SHP77 treated with DMSO at 0.1 percent for 48 hours (cell line): Measurements from ENCODE around the gene CALN1.

Experiments
- DNase-seq: peaks from one replicate; lab custom pipeline; 2025; lab: John Stamatoyannopoulos, UW

Gene CALN1

DNA sequence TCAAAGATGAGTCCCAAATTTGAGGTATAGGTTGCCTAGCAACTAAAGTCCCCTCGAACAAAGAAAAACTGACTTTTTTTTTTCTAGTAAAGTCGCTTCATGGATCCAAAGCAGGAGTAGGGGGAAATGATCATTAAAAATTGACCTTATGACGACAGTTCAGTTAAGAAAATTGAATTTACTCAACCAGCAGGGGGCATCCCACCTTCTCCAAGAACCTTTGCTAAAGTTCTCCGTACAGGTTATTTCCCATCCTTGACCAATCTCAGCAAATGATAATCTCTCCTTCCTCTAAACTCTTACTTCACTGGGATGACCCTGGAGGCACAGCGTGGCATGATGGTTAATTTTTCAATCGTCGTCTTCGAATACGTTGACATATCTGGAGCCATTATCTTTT, 228.3 kb downstream of the CALN1 start:
- DNase-seq = no peak

DNA sequence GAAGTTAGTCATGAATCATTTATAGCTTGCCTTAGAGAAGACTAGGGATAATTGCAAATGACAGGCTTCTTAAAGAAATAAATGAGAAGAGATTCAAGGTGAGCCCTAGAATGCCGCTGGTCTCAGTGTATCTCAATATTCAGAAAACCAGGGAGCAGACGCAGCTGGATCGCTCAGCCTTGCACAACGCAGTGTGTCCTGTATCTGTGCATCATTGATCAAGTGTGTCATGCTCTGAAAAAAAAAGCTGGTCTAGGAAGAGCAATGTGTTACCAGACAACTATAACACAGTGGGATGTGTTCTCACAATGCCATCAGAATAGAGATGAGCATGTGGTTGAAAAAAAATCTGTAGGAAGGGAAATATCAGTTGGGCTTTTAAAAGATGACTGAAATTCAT, 230.1 kb downstream of the CALN1 start:
- no peak for DNase-seq

DNA sequence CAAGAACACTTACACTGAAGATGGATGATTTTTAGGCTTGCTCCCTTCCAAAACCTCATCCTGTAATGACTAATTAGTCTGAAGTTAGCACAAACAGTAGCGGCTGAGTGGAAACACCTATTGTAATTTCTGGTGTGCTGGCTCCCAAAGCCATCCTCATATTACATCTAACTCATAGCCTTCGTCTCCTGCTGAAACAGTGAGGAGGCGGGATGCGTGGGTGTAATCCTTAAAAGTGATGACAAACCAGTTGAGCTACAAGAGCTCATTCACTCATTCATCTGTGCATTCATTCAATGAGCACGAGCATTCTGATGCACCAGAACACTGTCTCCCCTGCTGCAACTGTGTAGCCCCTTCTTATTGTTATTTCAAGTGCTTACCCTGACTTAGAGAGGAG, 235.3 kb downstream of the CALN1 start:
- DNase-seq = no peak

DNA sequence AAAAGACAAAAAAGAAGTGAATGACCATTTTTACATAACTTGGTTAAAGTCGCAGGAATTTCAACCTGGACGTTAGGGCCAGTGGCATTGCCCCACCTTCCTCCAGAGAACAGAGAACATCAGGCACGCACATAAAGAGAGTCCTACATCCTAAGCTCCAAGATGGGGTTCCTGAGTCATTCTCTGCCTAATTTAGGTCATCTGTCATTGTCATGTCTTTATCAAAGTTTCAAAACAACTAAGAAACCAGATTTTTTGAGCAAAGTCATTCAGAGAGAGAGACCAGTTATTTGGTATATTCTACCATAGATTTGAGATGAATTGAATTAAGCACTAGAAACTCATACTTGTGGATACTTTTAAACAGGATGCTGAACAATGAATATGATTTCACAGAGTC, 241.7 kb downstream of the CALN1 start:
- no peak for DNase-seq

DNA sequence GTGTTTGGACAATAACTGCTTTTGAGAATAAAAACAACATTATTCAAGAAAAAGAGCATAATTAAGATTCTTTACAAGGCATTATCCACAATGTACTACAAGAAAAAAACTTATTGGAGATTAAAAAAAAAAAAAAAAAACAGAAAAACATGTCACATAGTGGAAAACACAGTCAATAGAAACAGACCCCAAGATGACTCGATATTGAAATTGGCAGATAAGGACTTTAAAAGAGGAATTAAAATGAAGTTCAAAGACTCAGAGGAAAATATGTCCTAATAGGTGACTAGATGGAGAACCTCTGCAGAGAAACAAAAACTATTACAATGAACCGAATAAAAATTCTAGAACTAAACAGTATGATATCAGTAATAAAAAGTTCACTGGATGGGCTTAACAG, 248.9 kb downstream of the CALN1 start:
- no peak for DNase-seq

DNA sequence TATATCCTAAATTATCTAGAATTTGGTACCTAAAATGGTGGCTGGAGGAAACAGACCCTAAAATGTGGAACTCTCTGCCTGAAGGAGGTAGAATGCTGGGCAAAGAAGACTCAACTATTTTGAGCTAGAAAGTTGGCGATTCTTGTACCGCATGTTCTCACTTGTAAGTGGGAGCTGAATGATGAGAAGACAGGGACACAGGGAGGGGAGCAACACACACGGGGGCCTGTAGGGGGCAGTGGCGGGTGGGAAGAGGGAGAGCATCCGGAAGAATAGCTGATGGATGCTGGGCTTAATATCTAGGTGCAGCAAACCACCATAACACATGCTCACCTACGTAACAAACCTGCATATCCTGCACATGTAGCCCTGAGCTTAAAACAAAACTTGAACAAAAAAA, 250.6 kb downstream of the CALN1 start:
- DNase-seq = no peak

DNA sequence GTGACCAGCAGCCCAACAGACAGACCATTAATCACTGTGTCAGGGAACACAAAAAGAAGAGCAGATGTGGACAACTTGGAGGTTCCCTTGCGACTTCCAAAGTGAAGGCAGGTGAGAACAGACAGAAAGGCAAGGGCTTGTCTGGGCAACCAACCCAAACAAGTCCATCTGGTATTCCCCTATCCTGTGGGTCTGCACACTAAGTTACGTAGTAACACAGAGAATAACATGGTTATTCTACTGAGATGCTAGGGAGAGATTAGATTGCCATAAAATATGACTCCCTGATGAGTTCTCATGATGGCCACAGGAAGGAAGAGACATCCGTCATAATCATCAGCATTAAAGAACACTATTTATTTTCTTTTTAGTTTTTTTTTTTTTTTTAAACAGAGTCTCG, 252.2 kb downstream of the CALN1 start:
- DNase-seq = no peak

DNA sequence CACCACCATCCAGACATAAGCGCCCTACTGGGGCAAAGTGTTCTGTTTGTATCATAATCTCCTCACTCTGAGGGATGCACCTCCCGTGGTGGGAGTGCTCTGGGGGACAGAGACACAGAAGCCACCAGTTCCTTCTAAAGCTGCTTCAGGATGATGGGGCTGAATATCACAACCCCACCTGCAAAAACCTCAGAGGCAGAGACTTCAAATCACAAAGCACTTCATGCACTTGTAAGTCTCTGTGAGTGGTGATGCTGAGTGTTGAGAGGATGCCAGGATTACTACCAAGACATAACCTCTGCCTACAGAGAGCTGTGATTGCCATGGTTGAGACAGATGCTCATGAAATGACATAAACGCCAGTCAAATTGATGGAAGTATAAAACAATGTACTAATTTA, 255.5 kb downstream of the CALN1 start:
- DNase-seq = no peak

DNA sequence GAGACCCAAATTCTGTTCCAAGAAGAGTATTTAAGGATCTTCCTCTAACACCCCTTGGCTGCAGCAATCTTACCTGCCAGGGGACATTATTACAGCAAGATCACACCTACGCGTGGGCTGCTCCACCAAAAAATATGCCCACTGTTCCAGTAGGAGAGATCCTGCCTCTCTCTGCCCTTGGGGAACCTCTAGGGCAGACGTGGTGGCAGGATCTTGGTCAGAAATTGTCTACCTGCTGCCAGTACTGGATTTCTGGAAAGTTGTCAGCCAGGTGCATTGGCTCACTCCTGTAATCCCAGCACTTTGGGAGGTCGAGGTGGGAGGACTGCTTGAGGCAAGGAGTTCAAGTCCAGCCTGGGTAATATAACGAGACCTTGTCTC, 259.0 kb downstream of the CALN1 start:
- DNase-seq = no peak

DNA sequence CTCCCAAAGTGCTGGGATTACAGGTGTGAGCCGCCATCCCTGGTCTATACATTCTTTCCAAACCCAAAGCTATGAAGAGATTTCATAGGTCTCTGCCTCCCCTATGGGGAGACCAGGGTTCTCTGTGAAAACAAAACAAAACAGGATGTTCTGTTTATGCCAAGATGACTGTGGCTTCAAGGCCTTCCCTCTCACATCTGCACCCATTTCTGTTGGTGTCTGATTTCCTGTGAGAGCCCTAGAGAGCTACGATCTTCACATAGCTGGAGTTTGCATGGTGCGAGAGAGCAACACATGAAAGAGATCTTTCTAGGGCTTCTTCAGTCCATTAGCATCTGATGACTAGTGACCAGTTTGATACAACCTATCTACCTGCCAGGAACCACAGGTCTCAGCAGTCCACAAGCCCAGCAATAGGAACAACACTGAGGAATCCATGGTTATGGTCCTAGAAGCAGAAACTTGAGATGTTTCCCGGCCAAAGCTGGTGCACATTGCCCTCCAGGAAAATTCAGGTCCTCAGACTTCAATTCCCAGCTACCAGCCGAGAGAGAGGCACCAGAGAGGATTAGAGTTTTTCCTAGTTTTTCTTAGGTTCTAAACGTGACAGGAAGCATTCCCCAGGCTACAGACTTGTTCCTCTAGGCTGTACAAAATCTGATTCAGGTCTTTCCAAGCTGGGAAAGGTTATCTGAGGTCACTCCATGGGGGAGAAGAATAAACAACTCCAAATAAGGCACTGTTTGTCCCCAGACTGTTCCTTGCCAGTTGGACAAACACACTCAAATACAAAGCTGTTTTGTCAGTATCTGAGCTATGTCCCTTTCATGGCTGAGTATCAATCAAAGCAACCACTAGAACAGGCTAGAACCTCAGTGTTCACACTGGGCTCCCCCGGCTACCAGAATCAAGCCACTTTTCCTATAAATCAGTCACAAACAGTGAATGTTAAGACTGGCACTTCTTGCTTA, 259.7 kb downstream of the CALN1 start:
- no peak for DNase-seq

DNA sequence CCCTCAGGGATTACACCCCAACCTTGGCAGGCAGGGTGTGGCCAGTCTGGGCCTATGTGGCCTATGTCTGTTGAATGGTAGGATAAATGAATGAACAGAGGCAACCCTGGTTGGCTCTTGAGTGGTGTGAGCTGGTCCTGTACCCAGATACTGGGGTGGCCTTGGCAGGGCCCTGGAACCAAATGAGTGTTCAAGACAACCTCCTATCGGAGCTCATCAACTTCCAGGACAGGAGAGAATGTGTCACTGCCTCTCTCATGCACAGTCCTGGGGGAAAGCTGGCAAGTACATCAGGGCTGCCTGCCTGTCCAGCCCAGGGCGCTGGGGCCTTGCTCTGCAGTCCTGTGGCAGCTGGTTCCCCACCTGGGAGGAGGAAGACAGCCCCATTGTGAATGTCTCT, 271.6 kb downstream of the CALN1 start:
- no peak for DNase-seq

DNA sequence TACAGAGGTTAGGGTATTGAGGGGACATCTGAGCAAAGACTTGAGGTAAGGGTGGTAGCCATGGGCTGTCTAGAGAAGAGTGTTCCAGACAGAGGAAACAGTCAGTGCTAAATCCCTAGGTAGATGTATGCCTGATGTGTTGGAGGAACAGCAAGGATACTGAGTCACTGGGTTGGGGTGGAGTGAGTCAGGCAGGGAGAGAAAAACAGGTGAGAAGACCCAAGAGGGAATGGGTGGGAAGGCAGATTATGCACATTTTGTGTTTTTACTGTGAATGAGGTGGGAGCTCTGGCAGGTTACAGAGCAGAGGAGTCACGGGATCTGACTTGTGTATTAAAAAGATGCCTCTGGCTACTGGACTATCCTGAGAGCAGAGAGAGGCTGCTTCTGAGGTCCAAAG, 285.0 kb downstream of the CALN1 start:
- DNase-seq = no peak

DNA sequence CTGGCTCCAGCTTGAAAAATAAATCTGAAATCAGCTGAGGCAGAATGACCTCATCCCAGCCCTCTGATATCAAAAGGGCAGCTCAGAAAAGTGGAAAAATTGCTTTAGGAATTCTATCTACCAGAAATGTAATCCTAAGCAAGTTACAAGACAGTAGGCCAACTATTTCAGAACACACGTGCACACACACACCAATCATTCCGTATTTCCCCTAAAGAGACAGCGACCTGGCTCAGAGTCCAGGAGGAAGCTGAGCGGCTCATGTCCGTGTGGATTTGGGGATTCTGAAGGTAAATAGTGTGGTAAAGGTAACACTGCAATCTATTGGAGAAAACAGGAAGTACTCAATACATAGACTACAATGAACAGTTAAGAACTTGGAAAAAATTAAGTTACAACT, 288.2 kb downstream of the CALN1 start:
- no peak for DNase-seq

DNA sequence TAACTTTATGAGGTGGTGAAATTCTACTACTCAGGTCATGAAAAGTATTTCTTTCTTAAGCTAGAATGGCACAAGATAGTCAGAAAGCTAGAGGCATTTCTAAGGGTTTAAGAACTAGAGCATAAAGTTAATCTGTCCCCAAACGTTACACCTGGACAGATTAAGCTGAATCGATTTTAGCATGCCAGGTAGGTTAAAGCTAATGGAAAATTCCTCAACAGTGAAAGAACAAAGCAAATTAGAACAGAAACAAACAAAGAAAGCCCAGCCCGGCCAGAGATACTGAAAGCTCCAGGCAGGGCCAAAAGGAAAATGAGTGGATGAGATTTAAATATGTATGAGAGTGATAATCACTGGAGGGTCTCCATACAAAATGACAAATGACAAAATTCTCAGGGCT, 293.8 kb downstream of the CALN1 start:
- no peak for DNase-seq

DNA sequence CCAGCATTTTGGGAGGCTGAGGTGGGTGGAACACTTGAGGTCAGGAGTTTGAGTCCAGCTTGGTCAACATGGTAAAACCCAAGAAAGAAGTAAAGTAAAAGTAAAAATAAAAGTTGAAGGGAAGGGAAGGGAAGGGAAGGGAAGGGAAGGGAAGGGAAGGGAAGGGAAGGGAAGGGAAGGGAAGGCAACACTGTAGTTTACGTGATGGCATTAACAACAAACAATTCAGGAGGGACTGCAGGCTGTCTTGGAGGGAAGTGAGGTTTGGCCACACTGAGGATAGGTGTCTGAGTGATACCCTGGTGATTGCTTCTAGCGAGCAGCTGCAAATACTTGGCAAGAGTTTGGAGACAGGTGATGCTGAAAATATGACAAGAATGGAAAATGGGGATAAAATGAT, 298.0 kb downstream of the CALN1 start:
- DNase-seq = no peak

DNA sequence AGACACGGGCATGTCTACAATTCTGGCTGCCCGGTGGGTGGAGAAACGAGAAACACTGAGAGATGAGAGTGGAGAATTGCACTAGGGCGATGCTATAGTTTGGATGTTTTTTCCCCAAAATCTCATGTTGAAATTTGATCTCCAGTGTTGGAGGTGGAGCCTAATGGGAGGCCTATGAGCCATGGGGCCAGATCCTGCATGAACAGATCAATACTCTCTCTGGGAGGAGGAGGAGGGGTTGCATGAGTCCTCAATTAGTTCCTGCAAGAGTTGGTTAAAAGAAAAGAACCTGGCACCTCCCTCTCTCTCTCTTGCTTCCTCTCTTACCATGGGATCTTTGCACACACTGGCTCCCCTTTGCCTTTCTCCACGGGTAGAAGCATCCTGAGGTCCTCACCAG, 299.1 kb downstream of the CALN1 start:
- DNase-seq = no peak

DNA sequence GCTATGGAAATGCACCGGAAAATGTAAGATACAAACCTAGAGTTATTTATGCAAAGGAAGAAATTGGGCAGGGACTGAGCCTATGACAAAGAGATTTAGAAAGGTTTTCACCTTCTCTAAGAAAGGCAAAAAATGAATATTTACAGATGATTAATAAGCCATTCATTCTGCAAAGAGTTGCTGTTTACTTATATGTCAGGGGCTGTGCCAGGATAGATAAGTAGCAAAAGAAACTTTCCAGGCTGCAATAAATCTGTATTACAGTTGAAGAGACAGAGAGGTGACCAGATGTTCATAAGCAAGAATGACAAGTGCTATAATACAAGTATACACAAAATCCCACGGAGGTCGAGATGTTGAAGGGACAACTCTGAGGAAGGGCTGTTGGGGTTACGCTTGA, 299.6 kb downstream of the CALN1 start:
- DNase-seq = no peak

DNA sequence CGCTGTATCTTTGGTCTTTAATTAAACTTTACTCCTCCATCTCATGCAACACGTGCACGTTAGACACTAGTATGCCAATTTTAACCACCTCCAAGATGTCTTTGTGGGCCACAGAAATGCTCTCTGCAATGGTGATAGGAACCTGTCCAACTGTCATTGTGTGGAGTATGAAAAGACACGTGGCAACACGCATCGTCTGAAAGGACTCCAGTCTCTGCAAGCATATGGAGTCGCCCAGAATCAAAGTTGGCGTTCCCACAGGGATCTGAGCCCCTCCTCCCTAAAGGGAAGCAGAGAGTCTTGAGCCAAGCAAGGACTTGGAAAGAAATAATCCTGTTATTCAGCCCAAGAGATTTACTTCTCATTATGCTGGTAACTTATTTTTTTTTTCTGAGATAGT, 301.1 kb downstream of the CALN1 start:
- DNase-seq = no peak

DNA sequence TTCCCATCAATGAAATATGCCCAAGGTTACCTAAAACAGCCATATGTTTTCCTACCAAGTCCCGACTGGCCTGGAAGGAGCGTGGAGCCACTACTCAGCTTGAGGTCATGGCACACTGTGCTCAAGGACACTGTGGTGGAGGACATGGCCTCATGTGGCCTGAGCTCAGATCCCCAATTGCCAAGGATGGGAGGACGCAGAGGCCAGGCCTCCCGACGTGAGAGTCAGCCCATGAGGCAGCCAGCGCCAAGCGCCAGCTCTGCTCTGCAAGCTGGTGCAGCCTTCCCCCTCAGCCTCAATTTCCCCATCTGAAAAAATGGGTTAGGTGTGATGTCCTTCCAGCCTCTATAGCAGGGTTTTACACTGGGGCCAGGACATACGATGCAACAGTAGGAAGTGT, 302.6 kb downstream of the CALN1 start:
- DNase-seq = no peak

DNA sequence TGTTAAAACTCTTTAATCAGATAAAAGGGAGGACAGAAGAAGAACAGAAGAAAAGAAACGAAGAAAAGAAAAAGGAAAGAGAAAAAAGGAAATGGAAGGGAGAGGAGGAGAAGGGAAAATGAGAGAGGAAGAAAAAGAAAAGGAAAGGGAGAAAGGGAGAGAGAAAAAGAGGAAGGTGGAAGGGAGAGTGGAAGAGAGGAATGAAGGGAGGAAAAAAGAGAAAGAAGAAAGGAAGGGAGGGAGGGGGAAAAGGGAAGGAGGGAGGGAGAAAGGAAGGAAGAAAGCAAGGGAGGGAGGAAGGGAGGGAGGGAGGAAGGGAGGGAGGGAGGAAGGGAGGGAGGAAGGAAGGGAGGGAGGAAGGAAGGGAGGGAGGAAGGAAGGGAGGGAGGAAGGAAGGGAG, 305.7 kb downstream of the CALN1 start:
- no peak for DNase-seq

DNA sequence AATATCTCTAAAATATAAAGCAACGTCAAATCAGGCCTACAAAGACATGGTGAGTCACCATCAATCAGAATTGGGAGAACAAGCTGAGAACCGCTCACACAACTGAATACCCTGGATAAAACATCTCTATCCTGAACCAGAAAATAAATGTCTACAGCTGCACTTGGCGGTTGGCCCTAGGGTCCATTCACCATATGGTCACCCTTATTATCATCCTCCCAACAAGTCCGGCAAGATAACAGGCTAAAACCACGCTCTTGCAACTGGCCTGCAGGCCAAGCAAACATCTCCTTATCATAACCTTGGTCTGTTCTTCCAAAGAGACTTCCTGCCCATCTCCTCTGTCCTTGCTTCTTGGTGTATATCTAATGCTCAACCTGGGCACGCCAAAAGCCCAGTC, 310.7 kb downstream of the CALN1 start:
- DNase-seq = no peak

DNA sequence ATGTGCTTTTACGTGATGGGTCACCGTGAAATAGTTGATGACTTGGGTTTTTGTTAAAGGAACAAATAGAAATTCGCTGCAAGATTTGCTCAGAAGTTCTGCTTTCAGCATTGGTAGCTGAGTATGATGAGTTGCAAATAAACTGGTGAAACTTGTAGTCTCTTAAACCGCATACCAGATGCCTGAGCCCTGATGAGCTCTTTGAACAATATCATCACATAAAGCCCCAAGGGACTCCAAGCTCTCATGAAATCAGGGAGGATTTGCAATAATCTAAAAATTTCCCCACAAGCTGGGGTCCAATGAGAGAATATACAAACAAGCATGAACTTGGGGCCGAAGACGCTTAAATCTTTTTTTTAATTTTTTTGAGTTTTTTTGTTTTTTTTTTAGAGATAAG, 312.4 kb downstream of the CALN1 start:
- no peak for DNase-seq

DNA sequence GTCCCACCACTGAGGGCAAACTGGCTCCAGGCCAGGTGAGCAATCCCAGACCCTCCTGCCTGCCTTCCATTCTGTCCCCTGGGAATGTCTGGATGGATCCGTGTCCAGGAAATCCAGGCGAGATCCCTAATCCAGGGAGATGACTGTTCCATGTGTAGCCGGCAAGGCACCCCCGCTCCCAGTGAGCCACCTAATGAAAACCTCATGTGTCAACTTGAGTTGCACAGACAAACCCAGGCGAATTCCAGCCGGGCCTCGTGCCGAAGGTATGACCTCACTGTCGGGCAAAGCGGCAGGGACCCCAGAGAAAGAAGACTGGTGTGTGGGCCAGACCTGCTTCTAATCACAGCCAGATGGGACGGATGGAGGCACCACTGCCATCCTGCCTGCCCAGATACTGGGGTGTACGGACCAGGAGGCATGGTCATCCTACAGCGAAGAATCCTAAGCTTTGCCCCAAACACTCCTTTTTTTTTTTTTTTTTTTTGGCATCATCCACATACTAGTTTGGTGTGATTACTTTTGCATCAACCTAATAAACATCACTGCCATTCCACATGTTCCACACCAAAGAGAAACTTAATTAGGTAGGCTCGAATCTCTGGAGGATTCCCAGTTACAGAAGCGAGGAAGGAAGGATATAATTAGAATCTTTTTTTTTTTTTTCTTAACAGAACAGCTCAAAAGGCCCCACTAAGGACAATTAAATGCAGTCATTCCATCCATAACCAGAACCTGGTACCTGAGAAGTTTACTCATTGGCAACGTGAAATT, 313.1 kb downstream of the CALN1 start:
- DNase-seq = no peak
